GM23338 (cell line): Measurements from ENCODE around the gene STAT6. TPM values are rescaled to one million over a fixed set of nuclear protein-coding genes. Genes with fewer than 3 reads are reported as not detected.

Experiments used
- ATAC-seq: fragments of 200-7000 bp; cut with Tn5 transposase; 3 replicates; pipeline ENCODE4 v1.9.1; 2020
- DNase-seq: peaks from one replicate; pipeline ENCODE4 v3.0.0-alpha.2; 2015; ENCODE audit warnings: low spot score
- H2AFZ ChIP-seq: fragments of 200-600 bp; sonication (generic); 2 replicates; pipeline ENCODE4 v1.8.0; 2016; ENCODE audit warnings: antibody characterized with exemption, mild to moderate bottlenecking, moderate library complexity
- H3F3A ChIP-seq: fragments of 200-600 bp; sonication (generic); replicated peaks from 2 replicates; pipeline ENCODE4 v1.8.0; 2017; ENCODE audit warnings: antibody characterized with exemption, mixed run types, low read depth
- H3K27ac ChIP-seq: fragments of 200-600 bp; sonication (generic); 2 replicates; pipeline ENCODE4 v1.6.1; 2016; ENCODE audit warnings: low read depth
- H3K27me3 ChIP-seq: fragments of 200-600 bp; sonication (generic); 2 replicates; pipeline ENCODE4 v1.8.0; 2016; ENCODE audit warnings: mild to moderate bottlenecking, mixed run types, moderate library complexity; ENCODE audit not compliant: insufficient read depth
- H3K36me3 ChIP-seq: fragments of 200-600 bp; sonication (generic); 2 replicates; pipeline ENCODE4 v1.8.0; 2016; ENCODE audit warnings: mild to moderate bottlenecking; ENCODE audit not compliant: insufficient read depth
- H3K4me1 ChIP-seq: fragments of 200-600 bp; sonication (generic); 2 replicates; pipeline ENCODE4 v1.8.0; 2016; ENCODE audit warnings: mild to moderate bottlenecking, moderate library complexity; ENCODE audit not compliant: insufficient read depth
- H3K4me2 ChIP-seq: fragments of 200-600 bp; sonication (generic); 2 replicates; pipeline ENCODE4 v1.7.1; 2017; ENCODE audit warnings: mixed run types
- H3K4me3 ChIP-seq: fragments of 200-600 bp; sonication (generic); 2 replicates; pipeline ENCODE4 v1.6.1; 2016; ENCODE audit warnings: mixed run types
- H3K79me2 ChIP-seq: fragments of 200-600 bp; sonication (generic); replicated peaks from 2 replicates; pipeline ENCODE4 v1.8.0; 2017; ENCODE audit warnings: mild to moderate bottlenecking; ENCODE audit not compliant: insufficient read depth
- H3K9me2 ChIP-seq: fragments of 200-600 bp; sonication (generic); 2 replicates; pipeline ENCODE4 v1.8.0; 2017; ENCODE audit not compliant: insufficient read depth
- H4K20me1 ChIP-seq: fragments of 200-600 bp; sonication (generic); replicated peaks from 2 replicates; pipeline ENCODE4 v1.8.0; 2017; ENCODE audit warnings: mild to moderate bottlenecking; ENCODE audit not compliant: insufficient read depth
- H3K27ac Mint-ChIP-seq: 2 replicates; pipeline ENCODE4 v1.8.0; 2020; ENCODE audit warnings: inconsistent platforms, mild to moderate bottlenecking, moderate library complexity, mixed read lengths
- H3K27me3 Mint-ChIP-seq: 3 replicates; pipeline ENCODE4 v1.8.0; 2022; ENCODE audit warnings: low read depth, mild to moderate bottlenecking, moderate library complexity, mixed read lengths, inconsistent platforms; ENCODE audit not compliant: insufficient read depth, poor library complexity
- H3K36me3 Mint-ChIP-seq: 3 replicates; pipeline ENCODE4 v1.8.0; 2021; ENCODE audit warnings: low read depth, mild to moderate bottlenecking, inconsistent platforms, moderate library complexity, mixed read lengths
- H3K4me1 Mint-ChIP-seq: 3 replicates; pipeline ENCODE4 v1.8.0; 2020; ENCODE audit warnings: mild to moderate bottlenecking, inconsistent platforms, mixed read lengths
- H3K4me3 Mint-ChIP-seq: 3 replicates; pipeline ENCODE4 v1.8.0; 2021; ENCODE audit warnings: moderate library complexity, mild to moderate bottlenecking, inconsistent platforms, mixed read lengths
- H3K9me3 Mint-ChIP-seq: 3 replicates; pipeline ENCODE4 v1.8.0; 2020; ENCODE audit warnings: moderate library complexity, mild to moderate bottlenecking, inconsistent platforms, mixed read lengths
- CREB1 ChIP-seq: fragments of 250-450 bp; sonication (Bioruptor Pico); IDR thresholded peaks from 2 replicates; pipeline ENCODE4 v1.5.0; 2020; ENCODE audit warnings: low read depth, mild to moderate bottlenecking, moderate library complexity
- ETS1 ChIP-seq: IDR thresholded peaks from 2 replicates; pipeline ENCODE4 v1.6.1; 2016; ENCODE audit warnings: antibody characterized with exemption
- EZH2 ChIP-seq: fragments of 200-600 bp; sonication (generic); IDR thresholded peaks from one replicate; pipeline ENCODE4 v1.8.0; 2017; ENCODE audit warnings: antibody characterized with exemption, mild to moderate bottlenecking, low read depth; ENCODE audit not compliant: unreplicated experiment
- EZH2phosphoT487 ChIP-seq: fragments of 200-600 bp; sonication (generic); IDR thresholded peaks from one replicate; pipeline ENCODE4 v1.8.1; 2018; ENCODE audit warnings: antibody characterized with exemption; ENCODE audit not compliant: unreplicated experiment
- JUNB ChIP-seq: IDR thresholded peaks from one replicate; pipeline ENCODE4 v1.6.1; 2016; ENCODE audit warnings: antibody characterized with exemption; ENCODE audit not compliant: unreplicated experiment
- NANOG ChIP-seq: IDR thresholded peaks from 2 replicates; pipeline ENCODE4 v1.6.1; 2016; ENCODE audit warnings: antibody characterized with exemption, borderline replicate concordance
- POLR2AphosphoS5 ChIP-seq: IDR thresholded peaks from 2 replicates; pipeline ENCODE4 v1.6.1; 2016; ENCODE audit warnings: antibody characterized with exemption, low read depth
- REST ChIP-seq: IDR thresholded peaks from one replicate; pipeline ENCODE4 v1.6.1; 2018; ENCODE audit warnings: antibody characterized with exemption; ENCODE audit not compliant: unreplicated experiment
- STAT1 ChIP-seq: IDR thresholded peaks from one replicate; pipeline ENCODE4 v1.6.1; 2016; ENCODE audit warnings: antibody characterized with exemption; ENCODE audit not compliant: unreplicated experiment
- ZNF114 ChIP-seq: fragments of 250-450 bp; sonication (Bioruptor Pico); IDR thresholded peaks from 2 replicates; pipeline ENCODE4 v1.5.0; 2020; ENCODE audit warnings: mild to moderate bottlenecking, moderate library complexity
- ZNF462 ChIP-seq: fragments of 250-450 bp; sonication (Bioruptor Pico); IDR thresholded peaks from 2 replicates; pipeline ENCODE4 v1.5.0; 2020; ENCODE audit warnings: mild to moderate bottlenecking, moderate library complexity
- polyA plus RNA-seq: library from polyadenylated mRNA; unstranded; fragments of >200 nt; fragmentation: Nextera tagmentation; extraction: Ambion mirVana; gene quantifications from 2 replicates; pipeline ENCODE4 v1.2.1, GENCODE V29; 2016
- total RNA-seq: library from RNA; depleted of rRNA; stranded (reverse); fragments of >200 nt; shearing (Covaris generic); gene quantifications from 2 replicates; pipeline ENCODE4 v1.2.3, GENCODE V29; 2014

STAT6 gene
- total and polyA plus RNA-seq, 2 experiments from 2014 or later: 14.3 to 28.1 TPM

- no peak for TF ChIP-seq ZNF462 (CRISPR knock-in tag)
Measured at GRCh38 chr12:57098546-57098945, 12.6 kb downstream of the STAT6 start (continued).

DNA sequence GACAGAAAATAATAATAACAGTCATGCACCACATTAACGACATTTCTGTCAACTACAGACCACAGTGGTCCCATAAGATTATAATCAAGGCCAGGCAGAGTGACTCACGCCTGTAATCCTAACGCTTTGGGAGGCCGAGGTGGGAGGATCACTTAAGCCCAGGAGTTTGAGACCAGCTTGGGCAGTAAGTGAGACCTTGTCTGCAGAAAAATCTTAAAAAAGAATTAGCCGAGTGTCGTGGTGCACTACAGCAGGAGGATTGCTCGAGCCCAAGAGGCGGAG is 13.7 kb downstream of the STAT6 start:
- no peak overlapping the region for H3K4me3 Mint-ChIP-seq
- H3K4me1 ChIP-seq: peaks cover 27% of the 10 kb centered on the region
- H3K9me2 ChIP-seq: no peaks in the 10 kb centered on the region
- no peaks in the 10 kb centered on the region for H3K27me3 ChIP-seq
- H3K4me2 ChIP-seq: no peak overlapping the region
- no peaks in the 10 kb centered on the region; the same call in 1 of the 2 replicates for H4K20me1 ChIP-seq
- peaks cover 46% of the 10 kb centered on the region for H3K36me3 Mint-ChIP-seq
- peaks cover 10% of the 10 kb centered on the region; the same call in 1 of the 2 replicates for H3F3A ChIP-seq
- H3K36me3 ChIP-seq: no peaks in the 10 kb centered on the region
- no peak overlapping the region for H3K27ac Mint-ChIP-seq
- DNase-seq (no peak), ATAC-seq (no peak)
- peaks cover 25% of the 10 kb centered on the region for H3K27me3 Mint-ChIP-seq
- H3K9me3 Mint-ChIP-seq: no peaks in the 10 kb centered on the region
- H3K27ac ChIP-seq: no peak overlapping the region
- no peak overlapping the region for H2AFZ ChIP-seq
- H3K4me3 ChIP-seq: no peak overlapping the region
- H3K79me2 ChIP-seq: no peaks in the 10 kb centered on the region
- peaks cover 38% of the 10 kb centered on the region for H3K4me1 Mint-ChIP-seq
- TF ChIP-seq EZH2: no peak
- no peak for TF ChIP-seq EZH2phosphoT487
- no peak for TF ChIP-seq NANOG
- no peak for TF ChIP-seq REST
- no peak for TF ChIP-seq STAT1
- no peak for TF ChIP-seq ZNF114 (CRISPR knock-in tag)
- TF ChIP-seq ETS1: no peak
- no peak for TF ChIP-seq JUNB
- TF ChIP-seq CREB1 (CRISPR knock-in tag): no peak
- TF ChIP-seq POLR2AphosphoS5: no peak
